ENCODE results near the gene PPP2CA.
"Not testable (repeated sequence)": the region's sequence is repeated elsewhere in the genome, so short reads cannot be mapped to it uniquely, and the experiment has no call there.

PPP2CA gene

DNA sequence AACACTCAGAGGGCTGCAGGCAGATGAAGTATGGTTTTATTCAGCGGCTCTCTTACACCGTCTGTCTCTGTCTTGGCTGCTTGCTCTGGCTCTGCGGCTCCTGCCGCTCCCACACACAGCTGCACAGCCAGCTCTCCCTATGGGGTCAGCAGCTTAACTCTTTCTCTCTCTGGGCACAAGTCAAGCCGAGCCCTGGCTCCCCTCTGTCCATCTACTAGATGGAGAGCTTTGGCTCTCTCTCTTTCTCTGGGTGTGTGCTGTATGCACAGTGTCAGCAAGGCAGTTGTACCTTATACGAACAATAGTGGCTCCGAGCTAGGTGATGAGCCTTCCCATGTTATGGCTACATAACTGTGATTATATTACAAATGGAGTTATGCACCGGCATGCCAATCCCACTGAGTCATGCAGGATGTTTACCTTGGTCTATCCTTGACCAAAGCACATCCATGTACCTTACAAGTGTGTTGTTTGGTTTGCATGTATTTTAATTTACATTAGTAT lies 19.3 kb upstream of the PPP2CA start:
- DNase-seq = no peak

DNA sequence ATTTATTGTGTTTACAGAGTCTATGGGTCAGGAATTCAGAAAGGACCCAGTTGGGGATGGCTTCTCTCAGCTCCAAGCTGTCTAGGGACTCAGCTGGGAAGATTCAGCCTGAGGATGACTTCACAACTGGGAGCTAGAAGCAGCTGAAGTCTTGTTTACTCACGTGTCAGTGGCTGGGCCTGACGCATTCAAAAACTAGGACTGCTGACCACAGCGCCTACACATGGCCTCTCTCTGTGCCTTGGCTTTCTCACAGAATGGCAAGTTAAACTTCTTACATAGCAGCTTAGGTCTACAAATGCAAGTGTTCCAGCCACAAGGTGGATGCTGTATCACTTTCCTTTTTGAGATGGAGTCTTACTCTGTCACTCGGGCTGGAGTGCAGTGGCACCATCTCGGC lies 16.3 kb upstream of the PPP2CA start:
- DNase-seq = peak in 1 of 2 experiments; percentile 6

DNA sequence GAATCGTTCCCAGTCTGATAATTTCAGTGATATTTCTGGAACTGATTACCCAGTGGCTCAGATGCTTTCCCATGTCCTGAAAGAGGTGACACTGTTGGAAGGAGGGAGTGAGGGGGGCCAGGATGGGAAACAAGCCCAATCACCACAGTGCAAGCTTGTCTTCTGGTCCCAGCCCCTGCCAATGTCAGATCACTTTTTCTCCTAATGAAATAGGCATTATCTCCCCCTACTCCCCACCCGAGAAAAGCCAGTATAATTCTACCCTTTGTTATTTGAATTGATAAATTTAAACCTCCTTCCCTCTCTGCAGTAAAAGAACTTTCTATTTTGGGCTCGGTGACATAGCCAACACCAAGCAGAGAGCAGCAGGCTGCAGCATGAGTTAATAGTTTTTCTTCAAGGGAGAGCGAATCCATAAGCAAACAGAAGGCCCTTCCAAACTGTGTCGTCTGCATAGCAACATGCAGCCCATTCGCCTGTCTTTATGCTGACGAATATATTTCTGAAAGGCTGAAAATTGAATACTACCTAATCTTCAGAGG lies 14.6 kb upstream of the PPP2CA start:
- DNase-seq = no peak

DNA sequence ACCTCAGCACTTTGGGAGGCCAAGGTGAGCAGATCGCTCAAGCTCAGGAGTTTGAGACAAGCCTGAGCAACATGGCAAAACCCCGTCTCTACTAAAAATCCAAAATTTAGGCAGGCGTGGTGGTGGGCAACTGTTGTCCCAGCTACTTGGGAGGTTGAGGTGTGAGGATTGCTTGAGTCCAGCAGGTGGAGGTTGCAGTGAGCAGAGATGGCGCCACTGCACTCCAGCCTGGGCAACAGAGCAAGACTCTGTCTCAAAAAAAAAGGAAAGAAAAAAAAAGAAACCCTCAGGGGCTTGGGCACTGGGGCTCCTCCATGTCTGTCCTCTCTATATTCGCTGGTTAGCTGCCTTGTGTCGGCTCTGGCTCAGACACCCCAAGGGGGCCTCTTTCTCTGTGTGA lies 10.9 kb upstream of the PPP2CA start:
- DNase-seq = no peak

DNA sequence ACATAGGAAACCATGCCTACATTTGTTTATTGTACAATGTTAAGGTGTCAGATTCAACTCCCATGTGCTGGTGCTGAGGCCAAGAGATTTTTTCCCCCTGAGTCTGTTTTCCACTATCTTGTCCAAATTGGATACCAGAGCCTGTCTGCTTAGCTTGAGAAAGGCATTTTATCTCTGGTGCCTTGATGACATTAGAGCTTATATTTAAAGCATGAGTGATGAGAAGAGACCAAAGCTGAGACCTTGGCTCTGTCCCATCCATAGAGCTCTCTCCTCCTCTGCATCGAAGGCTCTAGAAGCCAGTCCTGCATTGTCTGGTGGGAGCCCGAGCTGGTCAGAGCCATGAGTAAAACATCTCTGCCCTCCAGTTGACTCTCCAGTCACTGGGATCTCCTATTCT lies 10.4 kb upstream of the PPP2CA start:
- DNase-seq = no peak

DNA sequence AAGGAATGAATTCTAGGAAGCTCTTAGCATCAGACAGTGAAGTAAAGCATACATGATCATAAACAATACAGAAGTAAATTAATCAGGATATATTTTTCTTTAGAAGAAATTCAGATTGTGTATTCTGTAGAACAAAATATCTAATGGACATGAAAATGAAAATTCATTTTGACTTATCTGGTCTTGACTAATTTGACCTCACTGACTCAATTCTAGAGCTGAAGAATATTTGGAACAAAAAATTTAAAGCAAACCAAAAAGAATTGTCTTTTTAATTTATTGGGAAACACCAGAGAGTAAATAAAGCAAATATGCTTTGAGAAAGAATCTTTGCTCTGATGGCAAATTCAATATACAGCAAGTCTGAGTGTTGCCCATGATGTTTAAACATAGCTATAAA lies 2.8 kb upstream of the PPP2CA start:
- no peak for DNase-seq

DNA sequence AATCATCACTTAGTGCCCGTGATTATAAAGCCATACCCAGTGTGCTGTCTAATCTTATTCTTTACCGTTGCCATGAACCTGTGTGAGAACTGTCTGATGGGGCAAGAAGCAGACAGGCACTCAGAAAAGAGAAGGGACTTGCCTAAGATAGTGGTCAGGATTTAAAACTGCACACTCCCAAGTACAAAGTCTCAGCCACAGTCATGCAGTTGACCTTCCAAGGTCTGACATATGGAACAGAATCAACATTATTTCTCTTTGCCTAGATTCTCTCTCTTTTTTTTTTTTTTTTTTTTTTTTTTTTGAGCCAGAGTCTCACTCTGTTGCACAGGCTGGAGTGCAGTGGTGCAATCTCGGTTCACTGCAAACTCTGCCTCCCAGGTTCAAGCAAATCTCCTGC lies 1.9 kb upstream of the PPP2CA start:
- no peak for DNase-seq

DNA sequence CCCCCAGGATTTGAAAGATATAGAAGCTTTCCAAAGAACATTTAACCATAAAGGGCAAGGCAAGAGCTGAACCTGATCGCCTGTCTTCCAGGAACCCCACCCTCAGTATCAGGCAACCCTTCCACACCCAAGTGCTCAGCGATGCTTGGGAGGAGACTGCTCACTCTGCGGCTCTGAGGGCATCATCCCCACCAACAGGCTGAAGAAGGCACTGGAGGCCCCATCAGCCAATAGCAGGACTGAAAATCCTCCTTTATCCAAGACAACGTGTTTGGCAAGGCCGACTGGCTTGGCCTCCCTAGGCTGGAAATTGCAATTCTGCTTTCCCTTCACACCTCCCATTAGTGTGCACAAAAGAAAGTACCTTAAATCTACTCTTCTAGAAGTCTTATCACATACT lies 1.4 kb upstream of the PPP2CA start:
- peak; percentile 5 to 7 for DNase-seq

DNA sequence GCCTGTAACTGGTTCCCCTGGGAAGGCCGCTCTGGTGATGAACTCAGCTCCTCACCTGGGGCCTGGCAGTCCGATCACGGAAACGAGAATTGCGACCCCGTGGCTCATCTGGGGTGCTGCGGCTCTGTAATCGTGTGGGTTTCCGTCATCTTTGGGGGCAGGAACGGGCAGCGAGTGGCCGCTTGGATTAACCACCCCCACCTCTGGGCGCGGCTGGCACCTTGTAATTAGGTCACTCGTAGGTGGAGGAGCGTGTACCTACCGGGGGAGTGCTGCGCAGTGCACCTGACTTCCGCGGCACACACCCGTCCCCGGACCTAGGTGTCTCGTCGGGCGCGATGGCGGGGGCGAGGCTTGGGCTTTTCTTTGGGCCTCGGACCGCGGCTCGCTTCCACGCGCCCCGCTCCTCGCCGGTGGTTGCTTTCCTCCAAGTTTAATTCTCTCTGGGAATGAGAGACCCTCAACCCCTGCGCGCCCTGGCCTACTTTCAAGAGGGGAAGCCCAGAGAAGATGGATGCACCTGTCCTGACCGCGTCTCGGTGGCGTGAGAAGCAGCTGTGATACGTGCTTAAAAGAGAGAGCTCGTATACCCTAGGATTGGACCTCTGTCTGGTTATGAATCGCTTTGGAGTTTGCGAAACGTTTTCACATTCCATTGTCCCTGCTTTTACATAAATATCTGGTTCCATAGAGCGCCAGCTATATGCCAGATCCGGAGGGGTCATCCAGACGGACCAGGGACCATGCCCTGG lies 744 bp upstream of the PPP2CA start:
- DNase-seq = no peak

DNA sequence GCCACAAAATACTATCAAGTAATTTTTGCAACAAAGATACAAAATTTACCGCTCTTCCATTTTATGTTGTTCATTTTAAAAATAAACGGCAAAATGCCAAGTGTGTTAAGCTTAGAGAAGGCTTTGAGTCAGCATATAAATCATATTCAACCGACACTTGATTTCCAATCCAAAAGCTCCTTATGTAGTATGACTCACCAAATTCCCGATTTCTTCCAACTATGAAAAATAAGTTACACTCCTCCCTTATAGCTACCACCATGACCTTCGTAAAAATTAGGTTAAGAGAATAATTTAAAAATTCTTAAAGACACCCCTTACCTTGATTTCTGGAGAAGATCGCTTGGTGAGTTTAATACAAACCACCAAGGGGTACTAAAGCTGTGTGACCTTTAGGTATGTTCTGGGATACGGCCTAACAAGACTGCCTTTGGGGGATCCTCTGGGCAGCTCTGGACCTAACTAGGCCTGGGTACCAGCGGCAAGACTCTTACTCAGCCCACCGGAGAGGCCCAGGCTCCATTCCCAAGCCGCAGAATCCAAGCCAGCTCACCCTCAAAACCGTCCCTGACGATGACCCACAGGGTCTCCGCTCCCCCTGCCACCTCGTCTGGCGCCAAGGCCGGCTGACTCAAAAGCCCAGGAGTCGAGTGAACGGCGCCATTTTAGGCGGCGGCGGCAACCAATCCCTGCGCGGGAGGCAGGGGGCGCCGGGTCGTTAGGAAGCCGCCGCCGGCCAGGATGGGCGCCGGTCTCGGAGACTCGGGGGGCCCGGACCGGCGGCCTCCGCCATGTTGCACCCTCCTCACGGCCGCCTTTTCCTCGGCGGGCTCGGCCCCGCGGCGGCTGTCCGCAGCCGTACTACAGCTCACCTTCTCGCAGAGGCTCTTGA lies 739 bp downstream of the PPP2CA start:
- DNase-seq = peak; percentile 64 to 72

DNA sequence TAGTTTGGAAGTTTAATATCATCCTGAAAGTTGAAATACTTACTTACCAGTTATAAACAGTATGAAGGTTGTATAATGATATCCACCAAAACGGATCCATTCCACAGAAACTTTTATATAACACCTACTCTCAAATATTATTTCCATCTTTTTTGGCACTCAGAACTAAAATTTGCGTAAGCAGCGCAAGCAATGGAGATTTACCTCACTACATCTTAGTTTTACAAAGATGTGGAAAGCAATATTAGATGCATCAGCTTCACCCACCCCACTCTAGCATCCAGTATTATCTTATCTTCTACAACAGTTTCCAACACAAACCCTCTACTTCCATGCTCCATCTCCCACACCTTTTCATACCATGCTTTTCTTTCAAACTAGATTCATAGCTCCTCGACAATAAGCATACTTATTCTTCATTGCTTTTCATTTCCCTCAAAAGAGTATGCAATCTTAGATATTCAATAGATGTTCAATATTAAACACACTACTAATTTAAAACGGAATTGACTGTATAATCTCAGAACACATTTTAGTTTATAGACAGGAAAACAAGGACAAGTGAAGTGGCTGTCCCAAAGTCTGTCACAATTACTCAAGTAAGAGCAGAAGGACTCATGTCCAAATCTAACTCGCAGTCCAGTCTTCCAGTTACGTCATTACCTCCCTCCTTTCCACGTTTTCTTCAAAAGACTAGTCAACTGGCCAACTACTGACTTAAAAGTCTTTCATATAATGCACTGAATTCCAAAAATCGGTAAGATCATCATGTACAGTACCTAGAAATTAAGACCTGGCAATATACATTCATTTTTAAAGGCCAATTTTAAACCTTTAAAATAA lies 2.2 kb downstream of the PPP2CA start:
- no peak for DNase-seq

DNA sequence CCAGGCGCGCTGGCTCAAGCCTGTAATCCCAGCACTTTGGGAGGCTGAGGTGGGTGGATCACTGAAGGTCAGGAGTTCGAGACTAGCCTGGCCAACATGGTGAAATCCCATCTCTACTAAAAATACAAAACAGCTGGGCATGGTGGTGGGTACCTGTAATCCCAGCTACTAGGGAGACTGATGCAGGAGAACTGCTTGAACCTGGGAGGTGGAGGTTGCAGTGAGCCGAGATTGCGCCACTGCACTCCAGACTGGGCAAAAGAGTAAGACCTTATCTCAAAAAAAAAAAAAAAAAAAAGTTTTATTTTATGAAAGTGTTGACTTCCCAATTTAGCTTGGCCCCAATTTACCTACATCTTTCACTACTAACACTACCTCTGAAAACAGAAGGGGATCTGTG lies 4.2 kb downstream of the PPP2CA start:
- not testable (repeated sequence) for DNase-seq

DNA sequence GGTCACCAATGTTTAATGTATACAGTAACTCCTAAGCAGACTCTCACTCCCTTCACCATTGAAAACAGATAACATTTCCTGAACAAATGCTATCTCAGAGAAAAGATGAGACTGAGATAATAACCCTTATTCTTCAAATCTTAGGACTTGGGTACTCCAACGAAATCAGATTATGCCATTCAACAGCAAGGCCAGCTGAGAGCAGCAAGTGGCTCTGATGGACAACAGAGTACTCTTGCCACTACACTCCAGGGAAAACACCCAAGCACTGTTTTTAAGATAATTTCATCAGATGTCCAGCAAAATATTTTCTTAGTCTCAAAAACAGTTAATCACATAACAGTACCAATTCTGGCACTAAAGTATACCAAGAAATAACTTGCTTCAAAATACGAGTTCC lies 10.1 kb downstream of the PPP2CA start:
- DNase-seq = no peak

DNA sequence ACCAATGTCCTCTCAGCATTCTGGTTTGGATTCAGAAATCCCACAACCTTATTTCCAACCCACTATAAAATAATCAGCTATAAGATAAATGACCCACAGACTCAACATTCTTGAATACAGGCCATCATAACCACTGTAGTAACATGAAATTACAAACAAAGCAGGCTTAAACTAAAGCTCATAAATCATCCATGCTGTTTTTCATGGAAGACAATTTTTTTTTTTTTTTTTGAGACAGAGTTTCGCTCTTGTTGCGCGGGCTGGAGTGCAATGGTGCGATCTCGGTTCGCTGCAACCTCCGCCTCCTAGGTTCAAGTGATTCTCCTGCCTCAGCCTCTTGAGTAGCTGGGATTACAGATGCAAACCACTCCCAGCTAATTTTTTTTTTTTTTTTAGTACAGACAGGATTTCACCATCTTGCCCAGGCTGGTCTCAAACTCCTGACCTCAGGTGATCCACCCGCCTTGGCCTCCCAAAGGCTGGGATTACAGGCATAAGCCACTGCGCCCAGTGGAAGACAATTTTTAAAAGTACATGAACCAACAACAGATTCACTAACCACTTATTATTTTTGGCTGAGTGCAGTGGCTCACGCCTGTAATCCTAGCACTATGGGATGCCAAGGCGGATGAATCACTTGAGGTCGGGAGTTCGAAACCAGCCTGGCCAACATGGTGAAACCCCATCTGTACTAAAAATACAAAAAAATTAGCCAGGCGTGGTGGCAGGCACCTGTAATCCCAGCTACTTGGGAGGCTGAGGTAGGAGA lies 14.4 kb downstream of the PPP2CA start:
- not testable (repeated sequence) for DNase-seq

DNA sequence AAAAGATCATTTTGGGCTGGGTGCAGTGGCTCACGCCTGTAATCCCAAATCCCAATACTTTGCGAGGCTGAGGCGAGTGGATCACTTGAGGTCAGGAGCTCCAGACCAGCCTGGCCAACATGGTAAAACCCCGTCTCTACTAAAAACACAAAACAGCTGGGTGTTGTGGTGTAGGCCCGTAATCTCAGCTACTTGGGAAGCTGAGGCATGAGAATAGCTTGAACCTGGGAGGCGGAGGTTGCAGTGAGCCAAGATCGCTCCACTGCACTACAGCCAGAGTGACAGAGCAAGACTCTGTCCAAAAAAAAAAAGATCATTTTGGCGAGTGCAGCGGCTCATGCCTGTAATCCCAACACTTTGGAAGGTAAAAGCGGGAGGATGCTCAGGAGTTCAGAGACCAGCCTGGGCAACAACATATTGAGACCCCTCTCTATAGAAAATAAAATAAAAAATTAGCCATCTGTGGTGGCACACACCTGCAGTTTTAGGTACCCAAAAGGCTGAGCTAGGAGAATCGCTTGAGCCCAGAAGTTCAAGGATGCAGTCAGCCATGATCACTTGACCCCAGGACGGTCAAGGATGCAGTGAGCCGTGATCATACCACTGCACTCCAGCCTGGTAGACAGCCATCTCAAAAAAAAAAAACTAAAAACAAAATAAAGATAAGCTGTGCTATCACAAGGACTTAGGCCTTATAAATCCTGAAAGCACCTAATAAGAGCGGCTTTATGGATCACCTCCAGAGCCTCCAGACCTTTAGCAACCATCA lies 16.2 kb downstream of the PPP2CA start:
- no peak for DNase-seq

DNA sequence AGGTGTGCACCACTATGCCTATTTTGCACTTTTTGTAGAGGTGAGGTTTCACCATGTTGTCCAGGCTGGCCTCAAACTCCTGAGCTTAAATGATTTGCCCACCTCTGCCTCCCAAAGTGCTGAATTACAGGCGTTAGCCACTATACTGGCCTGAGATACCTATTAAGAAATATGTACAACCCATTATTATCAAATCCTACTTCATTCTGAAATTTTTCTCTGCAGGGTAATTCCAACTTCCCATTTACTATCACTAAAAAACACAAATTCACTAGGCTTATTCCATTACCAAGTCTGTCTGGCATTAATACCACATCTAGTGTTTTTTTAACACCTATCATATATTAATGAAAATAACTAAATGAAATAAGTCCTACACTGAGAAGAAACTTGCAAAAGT lies 18.2 kb downstream of the PPP2CA start:
- DNase-seq = no peak

DNA sequence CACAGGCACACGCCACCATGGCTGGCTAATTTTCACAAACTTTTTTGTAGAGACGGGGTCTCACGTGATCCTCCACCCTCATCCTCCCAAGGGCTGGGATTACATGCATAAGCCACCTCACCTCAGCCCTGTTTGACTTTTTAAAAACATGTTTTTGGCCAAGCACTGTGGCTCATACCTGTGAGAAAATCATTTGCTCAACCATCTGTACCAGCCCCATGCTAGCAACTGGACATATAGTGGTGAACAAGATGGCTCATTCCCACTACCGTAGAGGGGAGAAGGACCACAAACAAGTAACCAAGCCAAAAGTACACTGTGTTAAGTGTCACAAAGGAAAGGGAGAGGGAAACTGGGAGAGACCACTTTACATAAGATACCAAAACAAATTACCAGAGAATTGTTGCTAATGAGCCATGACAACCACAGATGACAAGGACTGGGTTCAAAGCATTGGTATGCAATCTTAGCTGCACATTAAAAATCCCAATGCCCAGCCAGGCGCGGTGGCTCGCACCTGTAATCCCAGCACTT lies 19.2 kb downstream of the PPP2CA start:
- DNase-seq = no peak

DNA sequence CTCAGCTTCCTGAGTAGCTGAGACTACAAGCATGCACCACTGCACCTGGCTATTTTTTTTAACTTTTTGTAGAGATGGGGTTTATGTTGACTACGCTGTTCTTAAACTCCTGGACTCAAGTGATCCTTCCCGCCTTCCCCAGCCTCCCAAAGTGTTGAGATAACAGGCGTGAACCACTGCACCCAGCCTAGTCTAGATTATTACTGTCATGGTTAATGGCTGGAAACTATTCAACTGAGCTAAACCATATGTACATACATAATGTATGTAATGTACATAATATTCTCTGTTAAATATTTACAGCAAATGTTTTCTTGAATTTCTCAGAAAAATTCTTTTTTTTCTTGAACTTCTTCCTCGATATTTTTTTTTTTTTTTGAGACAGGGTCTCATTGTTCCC lies 21.3 kb downstream of the PPP2CA start:
- no peak for DNase-seq

DNA sequence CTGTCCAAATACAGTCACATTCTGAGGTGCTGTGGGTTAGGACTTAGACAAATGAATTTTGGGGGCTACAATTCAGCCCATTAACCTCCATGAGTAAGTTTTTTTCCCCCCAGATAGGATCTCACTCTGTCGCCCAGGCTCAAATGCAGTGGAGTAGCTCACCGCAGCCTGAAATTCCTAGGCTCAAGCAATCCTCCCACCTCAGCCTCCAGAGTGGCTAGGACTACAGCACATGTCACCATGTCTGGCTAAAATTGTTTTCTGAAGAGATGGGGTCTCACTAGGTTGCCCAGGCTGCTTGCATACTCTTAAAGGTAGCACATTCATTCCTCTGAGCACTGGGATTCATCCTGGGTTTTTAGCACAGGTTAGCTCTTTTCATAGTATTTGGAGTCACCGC lies 22.2 kb downstream of the PPP2CA start:
- DNase-seq = no peak

DNA sequence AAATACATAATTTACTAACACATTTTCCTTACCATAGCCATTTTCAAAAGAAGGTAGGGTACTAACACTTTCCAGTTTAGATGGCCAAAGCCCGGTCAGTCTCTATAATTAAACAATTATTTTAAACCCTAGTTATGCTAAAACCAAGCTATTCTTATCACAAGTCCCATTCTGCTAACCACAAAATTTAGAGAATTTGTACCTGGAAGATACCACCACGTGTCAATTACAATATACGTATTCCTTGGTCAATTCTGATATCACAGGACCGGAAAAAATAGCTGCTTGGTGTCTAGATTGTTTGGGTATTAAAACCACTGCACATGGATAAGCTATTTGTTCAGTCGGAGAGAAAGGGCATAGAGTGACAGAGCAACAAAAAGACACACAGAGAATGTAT lies 30.2 kb downstream of the PPP2CA start:
- no peak for DNase-seq

DNA sequence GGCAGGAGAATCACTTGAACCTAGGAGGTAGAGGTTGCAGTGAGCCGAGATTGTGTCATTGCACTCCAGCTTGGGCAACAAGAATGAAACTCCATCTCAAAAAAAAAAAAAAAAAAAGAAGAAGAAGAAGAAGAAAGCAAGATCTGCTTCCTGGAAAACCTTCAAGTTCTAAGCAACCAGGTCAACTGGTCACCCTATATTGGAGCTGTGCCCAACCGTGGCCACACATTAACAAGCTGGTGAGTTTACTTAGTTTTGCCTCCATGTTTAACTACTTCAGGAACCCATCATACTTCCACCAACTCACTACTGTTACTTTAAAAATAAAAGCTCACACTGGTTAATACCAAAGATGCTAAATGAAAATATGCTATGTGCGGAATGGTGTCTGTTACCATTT lies 36.8 kb downstream of the PPP2CA start:
- no peak for DNase-seq
